Heart left ventricle (tissue), 16 donors: Measurements from ENCODE around the gene MED22. TPM values are rescaled to one million over a fixed set of nuclear protein-coding genes. Genes with fewer than 3 reads are reported as not detected.

Experiments
- ATAC-seq, 4 donors: fragments of 200-7000 bp; cut with Tn5 transposase; one replicate each; pipeline ENCODE4 v1.9.1; 2020 to 2022; ENCODE audit warnings: moderate library complexity in 4 of 4, mild to moderate bottlenecking in 3 of 4, moderate number of reproducible peaks in 1 of 4
- DNase-seq, 5 donors: peaks; one replicate each; pipeline ENCODE4 v3.0.0-alpha.2; 2020
- H3K27ac ChIP-seq, 12 donors: fragments of 200-600 bp; sonication (generic) in 4 of 12; one replicate each; pipeline versions ENCODE4 v1.5.0 to v1.8.0; 2016 to 2022; ENCODE audit warnings: mild to moderate bottlenecking in 2 of 12
- H3K27me3 ChIP-seq, 9 donors: fragments of 200-600 bp; sonication (generic) in 2 of 9; one replicate each; pipeline versions ENCODE4 v1.5.1 to v1.8.0; 2016 to 2022; ENCODE audit warnings: mild to moderate bottlenecking in 3 of 9
- H3K36me3 ChIP-seq, 9 donors: fragments of 200-600 bp; sonication (generic) in 2 of 9; one replicate each; pipeline versions ENCODE4 v1.5.0 to v1.8.0; 2018 to 2022; ENCODE audit warnings: mild to moderate bottlenecking in 2 of 9
- H3K4me1 ChIP-seq, 12 donors: fragments of 200-600 bp; sonication (generic) in 4 of 12; one replicate each; pipeline versions ENCODE4 v1.5.0 to v1.8.0; 2016 to 2022; ENCODE audit warnings: mild to moderate bottlenecking in 3 of 12
- H3K4me3 ChIP-seq, 12 donors: fragments of 200-600 bp; sonication (generic) in 4 of 12; one replicate each; pipeline versions ENCODE4 v1.5.0 to v1.8.0; 2017 to 2022; ENCODE audit warnings: mild to moderate bottlenecking in 9 of 12, moderate library complexity in 4 of 12
- H3K9me3 ChIP-seq, 12 donors: fragments of 200-600 bp; sonication (generic) in 4 of 12; one replicate each; pipeline versions ENCODE4 v1.5.0 to v1.8.0; 2016 to 2022; ENCODE audit warnings: mild to moderate bottlenecking in 1 of 12
- CTCF ChIP-seq, 12 donors: fragments of 200-600 bp; sonication (generic) in 4 of 12; IDR thresholded peaks; one replicate each; pipeline versions ENCODE4 v1.5.0 to v1.8.0; 2018 to 2022; ENCODE audit warnings: antibody characterized with exemption in 12 of 12, mild to moderate bottlenecking in 5 of 12
- POLR2A ChIP-seq, 2 donors: fragments of 450-650 bp; IDR thresholded peaks; one replicate each; pipeline ENCODE4 v1.6.1; 2017; ENCODE audit warnings: antibody characterized with exemption in 2 of 2, mild to moderate bottlenecking in 2 of 2, moderate library complexity in 2 of 2
- WGBS, 4 donors: extraction: QIAGEN DNeasy Blood & Tissue Kit in 2 of 4; methylation state at CpG; one replicate each; pipeline versions ENCODE4 v1.1.5 to v1.1.7; 2013 to 2018; 5-methylcytosine and 5-hydroxymethylcytosine counted together
- intact Hi-C, 10 donors: fragments of 100-400 bp; cut with DNase I; formaldehyde crosslinking; loops; one replicate each; pipeline versions ENCODE4 v1.11.1 to v1.14.2; 2022
- polyA plus RNA-seq, 2 donors: library from polyadenylated mRNA; stranded (reverse); fragments of 200-250 nt; gene quantifications; one replicate each; pipeline ENCODE4 v1.2.3, GENCODE V29; 2013
- total RNA-seq, 9 donors: library from RNA; depleted of rRNA in 2 of 9; stranded (reverse); fragments of >200 nt in 2 of 9; fragmentation: NEBNext Ultra II Directional in 3 of 9; extraction: Animal tissue kit (Norgen Biotek cat#: 25700) in 3 of 9; gene quantifications; one replicate each; pipeline versions ENCODE4 v1.1.0 to v1.2.4, GENCODE V29; 2016 to 2023
- donor health status: ischemic (EF 13 %, LVEDD 7.1; RV severe dilation, severe dysfunction).
- donor health status: healthy with polysubstance abuse.
- donor health status: DM: no; HTN: yes; CAD: no.
- donor health status: DM: no; HTN: no; CAD: no.
- donor health status: ischemic (EF 25% LVEDD 6.9; RV normal size, moderate dysfunction).
- donor health status: ischemic (EF 25% LVEDD 5.7; RV mildly dilated, moderate dysfunction).
- donor health status: healthy.
- donor health status: DM: yes; HTN: yes; CAD: no.
- donor health status: ischemic (EF 35%, LVEDD 5.7; RV mildly dilated, moderate dysfunction).
- donor health status: nonischemic (EF 11% LVEDD 7.7; RV severe dilation, severe dysfunction).
- donor health status: DM: yes; HTN: yes; CAD: no.
- donor health status: PGD.
- donor health status: ischemic (EF 29% LVEDD 5.4; RV normal size, mild dysfunction).
- donor health status: nonischemic (EF 23%, LVEDD 6.1; RV moderate dilation, normal function).

MED22 gene
- total and polyA plus RNA-seq, 11 donors = 12.3 to 33.8 (median 19.5) TPM

- ATAC-seq (peak in 2 of 4 donors; percentile 36 to 39), DNase-seq (no peak)
- no peak overlapping the region for H3K4me3 ChIP-seq
- TF ChIP-seq CTCF (IDR thresholded peaks at IDR 0.05) (no peak), POLR2A (IDR thresholded peaks at IDR 0.05) (no peak)
- WGBS, 4 donors = 66 to 78% (median 69%) methylated on average over 30 to 31 of the region's 31 CpGs
- H3K27me3 ChIP-seq = peaks cover 0 to 11% (median 0%) of the 10 kb centered on the region in 9 donors
- intact Hi-C loops = no loop called here
- no peaks in the 10 kb centered on the region for H3K9me3 ChIP-seq
- H3K4me1 ChIP-seq = no peaks in the 10 kb centered on the region
- no peak overlapping the region for H3K27ac ChIP-seq
- H3K36me3 ChIP-seq = no peaks in the 10 kb centered on the region
These were observed 41.4 kb downstream of the MED22 start for GRCh38 chr9:133306242-133307204.

- no peak for TF ChIP-seq POLR2A (IDR thresholded peaks at IDR 0.05)
- TF ChIP-seq CTCF (IDR thresholded peaks at IDR 0.05) = no peak
- intact Hi-C loops = no loop called here
- Histone ChIP-seq H3K27ac (no peak overlapping the region), H3K36me3 (no peaks in the 10 kb centered on the region), H3K27me3 (peaks cover 0 to 11% (median 0%) of the 10 kb centered on the region in 9 donors), H3K9me3 (no peaks in the 10 kb centered on the region), H3K4me3 (no peak overlapping the region), H3K4me1 (no peaks in the 10 kb centered on the region)
- ATAC-seq (no peak), DNase-seq (no peak)
- 76 to 86% (median 79%) methylated on average over 18 to 23 of the region's 23 CpGs for WGBS, 4 donors
These were observed 42.2 kb downstream of the MED22 start for GRCh38 chr9:133305731-133306130.

GRCh38 chr9:133304477-133305377 lies 43.2 kb downstream of the MED22 start:
- no peak overlapping the region for H3K4me3 ChIP-seq
- H3K4me1 ChIP-seq = no peaks in the 10 kb centered on the region
- TF ChIP-seq CTCF (IDR thresholded peaks at IDR 0.05) = no peak
- no peak for TF ChIP-seq POLR2A (IDR thresholded peaks at IDR 0.05)
- WGBS, 4 donors = 85 to 90% (median 87%) methylated on average over 31 to 38 of the region's 38 CpGs
- H3K27me3 ChIP-seq = peaks cover 0 to 11% (median 0%) of the 10 kb centered on the region in 9 donors
- no peak for DNase-seq
- no peaks in the 10 kb centered on the region for H3K9me3 ChIP-seq
- ATAC-seq = no peak
- no peaks in the 10 kb centered on the region for H3K36me3 ChIP-seq
- intact Hi-C loops = no loop called here
- H3K27ac ChIP-seq = no peak overlapping the region

GRCh38 chr9:133304158-133304470 lies 43.8 kb downstream of the MED22 start:
- no peaks in the 10 kb centered on the region for H3K4me1 ChIP-seq
- TF ChIP-seq CTCF (IDR thresholded peaks at IDR 0.05) = no peak
- no peak for TF ChIP-seq POLR2A (IDR thresholded peaks at IDR 0.05)
- no peak overlapping the region for H3K27ac ChIP-seq
- DNase-seq = no peak
- 62 to 75% (median 68%) methylated on average over 11 to 13 of the region's 13 CpGs for WGBS, 4 donors
- H3K27me3 ChIP-seq = peaks cover 0 to 7% (median 0%) of the 10 kb centered on the region in 9 donors
- H3K9me3 ChIP-seq = no peaks in the 10 kb centered on the region
- peak in 1 of 4 donors; percentile 28 for ATAC-seq
- intact Hi-C loops = no loop called here
- no peaks in the 10 kb centered on the region for H3K36me3 ChIP-seq
- no peak overlapping the region for H3K4me3 ChIP-seq
